Kidney epithelial cell (primary cell): Measurements from ENCODE around the gene DRG1. TPM values are rescaled to one million over a fixed set of nuclear protein-coding genes. Genes with fewer than 3 reads are reported as not detected.

ENCODE experiments used
- DNase-seq: peaks from one replicate; pipeline ENCODE4 v3.0.0-alpha.2; 2010; ENCODE audit warnings: low read depth
- H3K27me3 ChIP-seq: 2 replicates; pipeline ENCODE4 v1.6.0; 2011; ENCODE audit warnings: low read length; ENCODE audit not compliant: control insufficient read depth, insufficient read depth
- H3K36me3 ChIP-seq: 2 replicates; pipeline ENCODE4 v1.5.1; 2011; ENCODE audit warnings: low read length; ENCODE audit not compliant: control insufficient read depth, insufficient read depth
- H3K4me3 ChIP-seq: 2 replicates; pipeline ENCODE4 v1.5.1; 2011; ENCODE audit warnings: low read depth, mild to moderate bottlenecking, control low read depth, low read length
- total RNA-seq: library from RNA; depleted of rRNA; stranded (reverse); fragments of >200 nt; gene quantifications from 2 replicates; pipeline ENCODE4 v1.2.3, GENCODE V29; 2015
- TF ChIP-seq, protein P1 (sequence below): IDR thresholded peaks from 2 replicates; pipeline ENCODE4 v1.5.1; 2011; ENCODE audit warnings: mild to moderate bottlenecking, moderate library complexity, low read length, control low read depth, inconsistent platforms; ENCODE audit not compliant: insufficient read depth, poor library complexity, severe bottlenecking

The DRG1 gene, protein sequence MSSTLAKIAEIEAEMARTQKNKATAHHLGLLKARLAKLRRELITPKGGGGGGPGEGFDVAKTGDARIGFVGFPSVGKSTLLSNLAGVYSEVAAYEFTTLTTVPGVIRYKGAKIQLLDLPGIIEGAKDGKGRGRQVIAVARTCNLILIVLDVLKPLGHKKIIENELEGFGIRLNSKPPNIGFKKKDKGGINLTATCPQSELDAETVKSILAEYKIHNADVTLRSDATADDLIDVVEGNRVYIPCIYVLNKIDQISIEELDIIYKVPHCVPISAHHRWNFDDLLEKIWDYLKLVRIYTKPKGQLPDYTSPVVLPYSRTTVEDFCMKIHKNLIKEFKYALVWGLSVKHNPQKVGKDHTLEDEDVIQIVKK
- 62.6 and 68.9 TPM in 2 replicates for total RNA-seq

DNA sequence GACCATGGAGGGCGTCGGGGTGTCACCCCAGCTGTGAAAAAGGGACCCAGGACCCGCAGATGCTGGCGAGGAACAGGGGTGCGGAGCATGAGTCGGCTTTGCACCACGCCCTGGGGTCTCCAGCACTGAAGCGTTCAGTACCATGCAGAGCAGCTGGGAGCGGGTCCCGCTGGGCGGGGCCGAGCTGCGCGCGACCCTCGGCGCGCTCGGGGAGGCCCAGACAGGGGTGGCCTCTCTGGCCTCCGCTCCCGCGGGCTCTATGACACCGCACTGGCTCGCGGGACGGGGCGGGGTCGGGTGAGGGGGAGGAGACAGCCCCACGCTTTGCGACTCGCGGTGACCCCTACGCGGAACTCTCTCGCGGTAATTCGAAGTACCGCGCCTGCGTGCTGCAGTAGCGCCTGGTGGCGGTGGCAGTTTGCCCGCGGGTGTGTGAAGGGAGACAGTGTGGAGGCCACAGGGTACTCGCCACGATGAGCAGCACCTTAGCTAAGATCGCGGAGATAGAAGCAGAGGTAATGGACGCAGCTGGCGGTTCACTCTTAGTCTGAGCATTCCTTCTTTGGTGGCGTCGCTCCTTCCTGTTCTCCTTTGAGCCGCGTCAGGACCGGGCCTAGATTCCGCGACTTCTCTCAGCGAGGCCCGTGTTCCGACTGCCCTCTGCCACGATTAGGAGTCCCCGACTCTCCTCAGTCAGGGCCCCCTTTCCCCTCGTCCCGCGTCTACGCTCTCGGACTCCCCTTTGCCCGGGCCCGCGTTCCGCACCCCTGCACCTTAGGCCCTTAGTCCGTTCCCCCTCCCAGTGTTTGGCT is at the start of gene DRG1:
DRG1 (plus strand) TSS at position 394 of the 812 bp plus-strand sequence; CDS start at position 474, 80 bp downstream.
- peak; percentile 81 for DNase-seq

DNA sequence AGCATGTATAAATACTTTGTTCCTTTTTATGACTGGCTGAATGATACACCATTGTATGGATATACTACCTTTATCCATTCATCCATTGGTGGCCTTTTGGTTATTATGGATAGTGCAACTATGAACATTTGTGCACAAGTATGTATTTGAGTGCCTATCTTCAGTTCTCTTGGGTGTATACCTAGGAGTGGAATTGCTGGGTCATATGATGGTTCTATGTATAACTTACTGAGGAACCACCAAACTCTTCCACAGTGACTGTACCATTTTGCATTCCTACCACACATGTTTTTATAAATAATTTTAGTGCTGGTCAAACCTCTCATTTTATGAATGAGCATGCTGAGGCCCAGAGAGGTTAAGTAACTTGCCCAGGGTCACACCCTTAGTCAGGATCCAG is 49.4 kb upstream of the DRG1 start:
- TF ChIP-seq, protein P1, sequence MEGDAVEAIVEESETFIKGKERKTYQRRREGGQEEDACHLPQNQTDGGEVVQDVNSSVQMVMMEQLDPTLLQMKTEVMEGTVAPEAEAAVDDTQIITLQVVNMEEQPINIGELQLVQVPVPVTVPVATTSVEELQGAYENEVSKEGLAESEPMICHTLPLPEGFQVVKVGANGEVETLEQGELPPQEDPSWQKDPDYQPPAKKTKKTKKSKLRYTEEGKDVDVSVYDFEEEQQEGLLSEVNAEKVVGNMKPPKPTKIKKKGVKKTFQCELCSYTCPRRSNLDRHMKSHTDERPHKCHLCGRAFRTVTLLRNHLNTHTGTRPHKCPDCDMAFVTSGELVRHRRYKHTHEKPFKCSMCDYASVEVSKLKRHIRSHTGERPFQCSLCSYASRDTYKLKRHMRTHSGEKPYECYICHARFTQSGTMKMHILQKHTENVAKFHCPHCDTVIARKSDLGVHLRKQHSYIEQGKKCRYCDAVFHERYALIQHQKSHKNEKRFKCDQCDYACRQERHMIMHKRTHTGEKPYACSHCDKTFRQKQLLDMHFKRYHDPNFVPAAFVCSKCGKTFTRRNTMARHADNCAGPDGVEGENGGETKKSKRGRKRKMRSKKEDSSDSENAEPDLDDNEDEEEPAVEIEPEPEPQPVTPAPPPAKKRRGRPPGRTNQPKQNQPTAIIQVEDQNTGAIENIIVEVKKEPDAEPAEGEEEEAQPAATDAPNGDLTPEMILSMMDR: no peak
- Histone ChIP-seq H3K27me3 (peaks cover 2% of the 10 kb centered on the region), H3K4me3 (no peak overlapping the region), H3K36me3 (no peaks in the 10 kb centered on the region)
- no peak for DNase-seq

More for the DNA sequence above, at the start of gene DRG1:
- TF ChIP-seq, protein P1: no peak
- Histone ChIP-seq H3K4me3 (peak within 1 kb of the TSS; percentile 86), H3K36me3 (peaks cover 2% of the 10 kb centered on the region), H3K27me3 (no peaks in the 10 kb centered on the region)

DNA sequence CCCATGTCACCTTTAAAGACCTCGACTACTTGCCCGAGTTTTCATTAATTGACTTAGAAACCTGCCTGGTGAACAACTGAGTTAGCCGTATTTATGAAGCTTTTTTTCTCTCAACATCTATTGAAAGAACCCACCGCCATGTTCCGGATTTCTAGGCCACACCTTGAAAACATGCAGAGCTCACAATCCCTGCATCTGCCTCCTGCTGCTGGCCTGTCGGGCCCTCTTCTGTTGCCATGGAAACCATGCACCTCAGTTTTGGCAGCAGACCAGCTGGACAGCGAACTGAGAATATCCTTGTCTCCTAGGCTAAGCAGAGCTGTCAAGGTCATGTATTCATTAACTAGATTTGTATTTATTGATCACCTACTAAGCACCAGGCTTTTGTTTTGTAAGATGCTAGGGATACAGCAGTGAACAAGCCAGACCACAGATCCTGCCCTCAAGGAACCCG is 49.0 kb upstream of the DRG1 start:
- no peak for DNase-seq
- Histone ChIP-seq H3K27me3 (peaks cover 2% of the 10 kb centered on the region), H3K4me3 (no peak overlapping the region), H3K36me3 (no peaks in the 10 kb centered on the region)
- TF ChIP-seq, protein P1: no peak

DNA sequence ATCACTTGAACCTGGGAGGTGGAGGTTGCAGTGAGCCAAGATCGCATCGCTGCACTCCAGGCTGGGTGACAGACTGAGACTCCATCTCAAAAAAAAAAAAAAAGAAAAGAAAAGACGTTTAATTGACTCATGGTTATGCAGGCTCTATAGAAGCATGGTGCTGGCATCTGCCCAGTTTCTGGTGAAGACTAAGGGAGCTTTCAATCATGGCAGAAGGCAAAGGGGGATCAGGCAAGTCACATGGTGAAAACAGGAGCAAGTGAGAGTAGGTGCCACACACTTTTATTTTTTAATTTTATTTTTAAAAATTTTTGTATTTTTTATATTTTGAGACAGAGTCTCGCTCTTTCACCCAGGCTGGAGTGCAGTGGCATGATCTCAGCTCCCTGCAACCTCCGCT is 44.9 kb upstream of the DRG1 start:
- Histone ChIP-seq H3K27me3 (peaks cover 2% of the 10 kb centered on the region), H3K36me3 (no peaks in the 10 kb centered on the region), H3K4me3 (no peak overlapping the region)
- TF ChIP-seq, protein P1: no peak
- DNase-seq: no peak

DNA sequence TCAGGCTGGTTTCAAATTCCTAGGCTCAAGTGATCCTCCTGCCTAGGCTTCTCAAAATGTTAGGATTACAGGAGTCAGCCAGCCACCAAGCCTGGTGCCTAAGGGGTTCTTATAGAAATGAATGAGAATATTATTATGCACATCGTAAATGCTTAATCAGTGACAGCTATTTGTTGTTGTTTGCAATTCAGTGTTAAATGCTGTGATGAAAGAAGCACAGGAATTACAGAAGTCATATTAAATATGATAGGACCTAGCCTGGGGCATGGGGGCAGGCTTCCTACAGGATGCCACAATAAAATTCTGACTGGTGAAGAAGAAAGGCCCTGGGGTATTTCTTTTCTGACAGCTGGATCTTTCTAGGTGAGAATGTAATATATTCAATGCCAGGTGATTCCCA is 39.4 kb upstream of the DRG1 start:
- DNase-seq: no peak
- no peak overlapping the region for H3K4me3 ChIP-seq
- TF ChIP-seq, protein P1: no peak
- no peaks in the 10 kb centered on the region for H3K27me3 ChIP-seq
- H3K36me3 ChIP-seq: no peaks in the 10 kb centered on the region
